Measurements from ENCODE around the gene AASDH.

- TF ChIP-seq CTCF (conservative IDR thresholded peaks at IDR 0.05; ENCODE audit: low read length) (no peak), EZH2phosphoT487 (IDR thresholded peaks at IDR 0.05; ENCODE audit: borderline replicate concordance, low read depth, low read length) (no peak)
Observed at GRCh38 chr4:56296526-56296925, 90.8 kb downstream of the AASDH start.

Measured in OCI-LY7 (cell line).